ENCODE results near the gene RICTOR.
A peak's percentile ranks its signal among the peaks of the same experiment; 100 is the strongest.

DNA sequence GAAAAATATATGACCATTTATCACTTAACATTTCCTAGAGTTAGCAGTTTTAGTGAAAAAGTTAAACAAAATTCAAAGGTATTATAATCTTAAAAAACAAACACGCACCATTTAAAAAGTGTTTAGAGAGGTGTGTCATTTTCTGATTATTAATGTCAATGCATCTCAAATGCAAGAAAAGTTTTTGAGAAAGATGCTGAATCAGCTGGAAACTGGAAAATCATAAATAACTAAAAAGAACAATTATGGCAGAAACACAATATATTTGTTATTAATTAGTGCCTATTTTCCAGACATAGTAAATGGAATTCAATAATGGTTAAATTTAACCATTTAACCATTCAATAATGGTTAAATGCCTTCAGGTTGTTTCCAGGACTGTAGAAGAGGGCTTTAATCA is 64.9 kb downstream of the RICTOR start:
- TF ChIP-seq, protein P1, sequence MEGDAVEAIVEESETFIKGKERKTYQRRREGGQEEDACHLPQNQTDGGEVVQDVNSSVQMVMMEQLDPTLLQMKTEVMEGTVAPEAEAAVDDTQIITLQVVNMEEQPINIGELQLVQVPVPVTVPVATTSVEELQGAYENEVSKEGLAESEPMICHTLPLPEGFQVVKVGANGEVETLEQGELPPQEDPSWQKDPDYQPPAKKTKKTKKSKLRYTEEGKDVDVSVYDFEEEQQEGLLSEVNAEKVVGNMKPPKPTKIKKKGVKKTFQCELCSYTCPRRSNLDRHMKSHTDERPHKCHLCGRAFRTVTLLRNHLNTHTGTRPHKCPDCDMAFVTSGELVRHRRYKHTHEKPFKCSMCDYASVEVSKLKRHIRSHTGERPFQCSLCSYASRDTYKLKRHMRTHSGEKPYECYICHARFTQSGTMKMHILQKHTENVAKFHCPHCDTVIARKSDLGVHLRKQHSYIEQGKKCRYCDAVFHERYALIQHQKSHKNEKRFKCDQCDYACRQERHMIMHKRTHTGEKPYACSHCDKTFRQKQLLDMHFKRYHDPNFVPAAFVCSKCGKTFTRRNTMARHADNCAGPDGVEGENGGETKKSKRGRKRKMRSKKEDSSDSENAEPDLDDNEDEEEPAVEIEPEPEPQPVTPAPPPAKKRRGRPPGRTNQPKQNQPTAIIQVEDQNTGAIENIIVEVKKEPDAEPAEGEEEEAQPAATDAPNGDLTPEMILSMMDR (conservative IDR thresholded peaks at IDR 0.05; ENCODE audit: low read depth, low read length), result no peak
- no peak for TF ChIP-seq RFX5 (IDR thresholded peaks at IDR 0.05; ENCODE audit: low read depth, low read length)
- TF ChIP-seq BHLHE40 (IDR thresholded peaks at IDR 0.05; ENCODE audit: low read depth, low read length), result no peak
- no peak for TF ChIP-seq POLR2A (IDR thresholded peaks at IDR 0.05; ENCODE audit: low read depth, low read length)
- TF ChIP-seq CEBPB (IDR thresholded peaks at IDR 0.05; ENCODE audit: low read depth, low read length), result no peak
- TF ChIP-seq RAD21 (IDR thresholded peaks at IDR 0.05; ENCODE audit: low read length), result no peak
- TF ChIP-seq MAFK (IDR thresholded peaks at IDR 0.05; ENCODE audit: low read depth, low read length), result peak; percentile 92
- TF ChIP-seq, protein P2, sequence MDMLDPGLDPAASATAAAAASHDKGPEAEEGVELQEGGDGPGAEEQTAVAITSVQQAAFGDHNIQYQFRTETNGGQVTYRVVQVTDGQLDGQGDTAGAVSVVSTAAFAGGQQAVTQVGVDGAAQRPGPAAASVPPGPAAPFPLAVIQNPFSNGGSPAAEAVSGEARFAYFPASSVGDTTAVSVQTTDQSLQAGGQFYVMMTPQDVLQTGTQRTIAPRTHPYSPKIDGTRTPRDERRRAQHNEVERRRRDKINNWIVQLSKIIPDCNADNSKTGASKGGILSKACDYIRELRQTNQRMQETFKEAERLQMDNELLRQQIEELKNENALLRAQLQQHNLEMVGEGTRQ (IDR thresholded peaks at IDR 0.05; ENCODE audit: low read depth, low read length), result no peak
